NB4 (cell line): Measurements from ENCODE around the gene LRP4.

Experiments used
- CTCF ChIP-seq: IDR thresholded peaks from one replicate; pipeline ENCODE4 v1.5.1; 2012; ENCODE audit warnings: low read depth, low read length
- POLR2A ChIP-seq: IDR thresholded peaks from 2 replicates; pipeline ENCODE4 v1.6.1; 2011; ENCODE audit warnings: mild to moderate bottlenecking; ENCODE audit not compliant: insufficient read length; ENCODE audit errors: extremely low read depth

GRCh38 chr11:46918083-46918787 lies at the start of gene LRP4:
- TF ChIP-seq CTCF (no peak), POLR2A (no peak)
